ENCODE data around the gene U2SURP.

U2SURP gene

DNA sequence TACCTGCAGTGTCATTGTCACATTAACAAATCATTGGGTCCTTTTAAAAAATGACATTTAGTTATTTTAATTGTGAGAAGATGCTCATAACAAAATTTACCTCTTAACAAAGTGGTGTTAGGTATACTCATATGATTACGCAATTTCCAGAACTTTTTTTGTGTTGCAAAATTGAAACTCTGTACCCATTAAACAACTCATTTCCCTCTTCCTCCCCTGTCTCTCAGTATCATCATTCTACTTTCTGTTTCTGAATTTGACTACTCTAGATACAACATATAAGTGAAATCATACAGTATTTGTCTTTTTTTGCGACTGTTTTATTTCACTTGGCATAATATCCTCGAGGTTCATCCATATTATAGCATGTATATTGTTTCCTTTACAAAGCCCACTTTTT is 59.5 kb downstream of the U2SURP start:
- peak; percentile 22 for DNase-seq
- Histone ChIP-seq H3K4me2 (ENCODE audit: low read depth, low read length) (no peak overlapping the region), H3K36me3 (replicated peaks; ENCODE audit: insufficient read depth, low read length) (peaks cover 6% of the 10 kb centered on the region), H3K9ac (ENCODE audit: low read length) (no peak overlapping the region), H3K27ac (ENCODE audit: low read length) (no peak overlapping the region), H3K9me3 (replicated peaks; ENCODE audit: insufficient read depth, low read length) (no peaks in the 10 kb centered on the region), H3F3A (ENCODE audit: insufficient read depth, low read length) (no peaks in the 10 kb centered on the region), H3K4me3 (ENCODE audit: low read length) (no peak overlapping the region), H3K79me2 (ENCODE audit: low read length) (no peaks in the 10 kb centered on the region), H2AFZ (ENCODE audit: low read length) (no peak overlapping the region), H3K9me2 (replicated peaks; ENCODE audit: insufficient read depth, low read length) (no peaks in the 10 kb centered on the region), H3K4me1 (ENCODE audit: low read length) (peaks cover 5% of the 10 kb centered on the region), H4K20me1 (ENCODE audit: insufficient read depth, low read length) (no peaks in the 10 kb centered on the region), H3K27me3 (replicated peaks; ENCODE audit: insufficient read depth, low read length) (no peaks in the 10 kb centered on the region)
- no peak for TF ChIP-seq EZH2phosphoT487 (IDR thresholded peaks at IDR 0.05; ENCODE audit: low read length)
- TF ChIP-seq EZH2 (optimal IDR thresholded peaks at IDR 0.05; ENCODE audit: low read depth, low read length): no peak

- no peaks in the 10 kb centered on the region for H3K36me3 ChIP-seq (replicated peaks; ENCODE audit: insufficient read depth, low read length)
- H3K27me3 ChIP-seq (replicated peaks; ENCODE audit: insufficient read depth, low read length): no peaks in the 10 kb centered on the region
- no peak overlapping the region for H3K4me3 ChIP-seq (ENCODE audit: low read length)
- no peak overlapping the region for H2AFZ ChIP-seq (ENCODE audit: low read length)
- no peaks in the 10 kb centered on the region for H4K20me1 ChIP-seq (ENCODE audit: insufficient read depth, low read length)
- no peak overlapping the region for H3K4me2 ChIP-seq (ENCODE audit: low read depth, low read length)
- no peaks in the 10 kb centered on the region for H3K9me3 ChIP-seq (replicated peaks; ENCODE audit: insufficient read depth, low read length)
- no peak overlapping the region for H3K27ac ChIP-seq (ENCODE audit: low read length)
- TF ChIP-seq CTCF (IDR thresholded peaks at IDR 0.05; ENCODE audit: low read length) (no peak), EZH2phosphoT487 (IDR thresholded peaks at IDR 0.05; ENCODE audit: low read length) (no peak), EZH2 (optimal IDR thresholded peaks at IDR 0.05; ENCODE audit: low read depth, low read length) (no peak)
- H3K9me2 ChIP-seq (replicated peaks; ENCODE audit: insufficient read depth, low read length): no peaks in the 10 kb centered on the region
- no peaks in the 10 kb centered on the region for H3K79me2 ChIP-seq (ENCODE audit: low read length)
- no peak overlapping the region for H3K9ac ChIP-seq (ENCODE audit: low read length)
- no peak for DNase-seq
- H3K4me1 ChIP-seq (ENCODE audit: low read length): peaks cover 5% of the 10 kb centered on the region
- no peaks in the 10 kb centered on the region for H3F3A ChIP-seq (ENCODE audit: insufficient read depth, low read length)
These were observed 61.6 kb downstream of the U2SURP start for GRCh38 chr3:143063018-143063417.

DNA sequence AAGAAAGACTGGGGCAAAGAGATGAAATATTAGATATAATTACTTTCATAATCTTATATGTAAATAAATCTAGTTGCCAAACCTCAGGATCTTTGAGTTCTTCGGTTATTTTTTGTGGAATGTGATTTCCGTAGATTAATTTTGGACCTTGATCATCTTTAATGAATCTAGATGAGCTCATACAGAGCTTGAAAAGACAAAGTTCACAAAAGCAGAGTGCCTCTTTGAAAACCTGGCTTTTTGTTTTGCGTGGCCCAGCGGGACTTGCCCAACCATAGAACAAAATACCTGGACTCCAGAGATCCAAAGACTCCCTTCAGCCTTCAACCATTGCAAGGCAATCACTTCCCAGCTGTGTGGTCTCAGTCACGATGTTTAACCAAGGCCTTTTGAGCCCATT is 63.4 kb downstream of the U2SURP start:
- Histone ChIP-seq H3F3A (ENCODE audit: insufficient read depth, low read length) (no peaks in the 10 kb centered on the region), H3K9ac (ENCODE audit: low read length) (no peak overlapping the region), H3K4me2 (ENCODE audit: low read depth, low read length) (no peak overlapping the region), H2AFZ (ENCODE audit: low read length) (no peak overlapping the region), H3K9me3 (replicated peaks; ENCODE audit: insufficient read depth, low read length) (no peaks in the 10 kb centered on the region), H3K9me2 (replicated peaks; ENCODE audit: insufficient read depth, low read length) (no peaks in the 10 kb centered on the region), H4K20me1 (ENCODE audit: insufficient read depth, low read length) (no peaks in the 10 kb centered on the region), H3K27me3 (replicated peaks; ENCODE audit: insufficient read depth, low read length) (no peaks in the 10 kb centered on the region), H3K4me1 (ENCODE audit: low read length) (peaks cover 5% of the 10 kb centered on the region), H3K4me3 (ENCODE audit: low read length) (no peak overlapping the region), H3K27ac (ENCODE audit: low read length) (no peak overlapping the region), H3K36me3 (replicated peaks; ENCODE audit: insufficient read depth, low read length) (no peaks in the 10 kb centered on the region), H3K79me2 (ENCODE audit: low read length) (no peaks in the 10 kb centered on the region)
- TF ChIP-seq CTCF (IDR thresholded peaks at IDR 0.05; ENCODE audit: low read length) (no peak), EZH2phosphoT487 (IDR thresholded peaks at IDR 0.05; ENCODE audit: low read length) (no peak), EZH2 (optimal IDR thresholded peaks at IDR 0.05; ENCODE audit: low read depth, low read length) (no peak)
- no peak for DNase-seq

GRCh38 chr3:143065364-143065763 is 64.0 kb downstream of the U2SURP start:
- H2AFZ ChIP-seq (ENCODE audit: low read length): no peak overlapping the region
- H3F3A ChIP-seq (ENCODE audit: insufficient read depth, low read length): no peaks in the 10 kb centered on the region
- H3K36me3 ChIP-seq (replicated peaks; ENCODE audit: insufficient read depth, low read length): no peaks in the 10 kb centered on the region
- H3K4me3 ChIP-seq (ENCODE audit: low read length): no peak overlapping the region
- no peaks in the 10 kb centered on the region for H3K27me3 ChIP-seq (replicated peaks; ENCODE audit: insufficient read depth, low read length)
- TF ChIP-seq EZH2 (optimal IDR thresholded peaks at IDR 0.05; ENCODE audit: low read depth, low read length) (no peak), CTCF (IDR thresholded peaks at IDR 0.05; ENCODE audit: low read length) (no peak), EZH2phosphoT487 (IDR thresholded peaks at IDR 0.05; ENCODE audit: low read length) (no peak)
- no peak overlapping the region for H3K4me2 ChIP-seq (ENCODE audit: low read depth, low read length)
- no peak overlapping the region for H3K27ac ChIP-seq (ENCODE audit: low read length)
- no peaks in the 10 kb centered on the region for H3K9me3 ChIP-seq (replicated peaks; ENCODE audit: insufficient read depth, low read length)
- no peak for DNase-seq
- H3K9me2 ChIP-seq (replicated peaks; ENCODE audit: insufficient read depth, low read length): no peaks in the 10 kb centered on the region
- no peaks in the 10 kb centered on the region for H3K79me2 ChIP-seq (ENCODE audit: low read length)
- peaks cover 5% of the 10 kb centered on the region for H3K4me1 ChIP-seq (ENCODE audit: low read length)
- no peaks in the 10 kb centered on the region for H4K20me1 ChIP-seq (ENCODE audit: insufficient read depth, low read length)
- no peak overlapping the region for H3K9ac ChIP-seq (ENCODE audit: low read length)

Measured in MM.1S (cell line).